Upper lobe of left lung (tissue), 4 donors: ENCODE measurements around the gene VSIG10.

Experiments used
- EP300 ChIP-seq, 4 donors: sonication (generic); formaldehyde crosslinking; IDR thresholded peaks; one replicate each; pipeline ENCODE4 v1.5.1; 2017; ENCODE audit warnings: antibody characterized with exemption in 4 of 4, control low read depth in 2 of 4
- POLR2A ChIP-seq, 4 donors: fragments of 450-650 bp; IDR thresholded peaks; one replicate each; pipeline ENCODE4 v1.5.1; 2016 to 2017; ENCODE audit warnings: antibody characterized with exemption in 4 of 4, mild to moderate bottlenecking in 2 of 4
- POLR2AphosphoS5 ChIP-seq, 2 donors: sonication (generic); formaldehyde crosslinking; IDR thresholded peaks; one replicate each; pipeline ENCODE4 v1.5.1; 2017; ENCODE audit warnings: antibody characterized with exemption in 2 of 2
- TF ChIP-seq, protein P1 (sequence below), 6 experiments: fragments of 450-650 bp in 4 of 6; fragments of 200-600 bp in 2 of 6; sonication (generic) in 2 of 6; IDR thresholded peaks; one replicate each; pipeline ENCODE4 v1.5.1; 2016 to 2019; ENCODE audit warnings: antibody characterized with exemption in 6 of 6

DNA sequence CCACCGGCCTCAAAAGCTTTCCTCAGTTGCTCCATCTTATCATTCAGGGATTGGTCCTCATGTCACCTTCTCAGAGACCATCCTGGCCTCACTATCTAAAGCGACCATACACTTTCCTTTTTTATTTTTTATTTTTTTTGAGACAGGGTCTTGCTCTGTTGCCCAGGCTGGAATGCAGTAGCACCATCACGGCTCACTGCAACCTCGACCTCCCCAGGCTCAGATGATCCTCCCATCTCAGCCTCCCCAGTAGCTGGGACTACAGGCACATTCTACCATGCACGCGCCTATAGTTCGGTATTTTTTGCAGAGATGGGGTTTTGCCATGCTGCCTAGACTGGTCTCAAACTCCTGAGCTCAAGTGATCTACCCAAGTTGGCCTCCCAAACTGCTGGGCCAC, 45.6 kb downstream of the VSIG10 start:
- TF ChIP-seq POLR2A (IDR thresholded peaks at IDR 0.05) (no peak), POLR2AphosphoS5 (IDR thresholded peaks at IDR 0.05) (no peak), EP300 (IDR thresholded peaks at IDR 0.05) (no peak)
- TF ChIP-seq, protein P1, sequence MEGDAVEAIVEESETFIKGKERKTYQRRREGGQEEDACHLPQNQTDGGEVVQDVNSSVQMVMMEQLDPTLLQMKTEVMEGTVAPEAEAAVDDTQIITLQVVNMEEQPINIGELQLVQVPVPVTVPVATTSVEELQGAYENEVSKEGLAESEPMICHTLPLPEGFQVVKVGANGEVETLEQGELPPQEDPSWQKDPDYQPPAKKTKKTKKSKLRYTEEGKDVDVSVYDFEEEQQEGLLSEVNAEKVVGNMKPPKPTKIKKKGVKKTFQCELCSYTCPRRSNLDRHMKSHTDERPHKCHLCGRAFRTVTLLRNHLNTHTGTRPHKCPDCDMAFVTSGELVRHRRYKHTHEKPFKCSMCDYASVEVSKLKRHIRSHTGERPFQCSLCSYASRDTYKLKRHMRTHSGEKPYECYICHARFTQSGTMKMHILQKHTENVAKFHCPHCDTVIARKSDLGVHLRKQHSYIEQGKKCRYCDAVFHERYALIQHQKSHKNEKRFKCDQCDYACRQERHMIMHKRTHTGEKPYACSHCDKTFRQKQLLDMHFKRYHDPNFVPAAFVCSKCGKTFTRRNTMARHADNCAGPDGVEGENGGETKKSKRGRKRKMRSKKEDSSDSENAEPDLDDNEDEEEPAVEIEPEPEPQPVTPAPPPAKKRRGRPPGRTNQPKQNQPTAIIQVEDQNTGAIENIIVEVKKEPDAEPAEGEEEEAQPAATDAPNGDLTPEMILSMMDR (IDR thresholded peaks at IDR 0.05), result no peak
